Measurements from ENCODE around the gene SLC41A1. TPM values are rescaled to one million over a fixed set of nuclear protein-coding genes. Genes with fewer than 3 reads are reported as not detected.
"Not testable (repeated sequence)": the region's sequence is repeated elsewhere in the genome, so short reads cannot be mapped to it uniquely, and the experiment has no call there.

Gene SLC41A1
- total and polyA plus RNA-seq, 2 experiments from 2014 or later: 11.8 to 30.0 TPM

GRCh38 chr1:205826016-205826806, 13.2 kb upstream of the SLC41A1 start (continued):
- TF ChIP-seq CTCF (conservative IDR thresholded peaks at IDR 0.05; ENCODE audit: low read depth in 2 of 2): no peak
- TF ChIP-seq EZH2 (IDR thresholded peaks at IDR 0.05; ENCODE audit: low read depth, unreplicated experiment): no peak
- TF ChIP-seq ETS1 (IDR thresholded peaks at IDR 0.05): no peak

GRCh38 chr1:205824180-205824579, 11.2 kb upstream of the SLC41A1 start:
- Mint-ChIP-seq H3K9me3 (no peaks in the 10 kb centered on the region), H3K4me3 (no peak overlapping the region), H3K27ac (no peak overlapping the region), H3K4me1 (peaks cover 20% of the 10 kb centered on the region), H3K36me3 (ENCODE audit: low read depth) (no peaks in the 10 kb centered on the region), H3K27me3 (ENCODE audit: insufficient read depth, low read depth, poor library complexity) (no peaks in the 10 kb centered on the region)
- 0 out of 2 replicates have a peak, but pooled peaks cover 2% of the 10 kb centered on the region for H3K9me2 ChIP-seq (ENCODE audit: insufficient read depth)
- H4K20me1 ChIP-seq (replicated peaks; ENCODE audit: insufficient read depth): no peaks in the 10 kb centered on the region
- DNase-seq (ENCODE audit: low spot score): no peak
- H3K4me2 ChIP-seq: no peak overlapping the region
- TF ChIP-seq ZNF331 (CRISPR knock-in tag; IDR thresholded peaks at IDR 0.05; ENCODE audit: low read depth): no peak
- TF ChIP-seq CTCF (conservative IDR thresholded peaks at IDR 0.05; ENCODE audit: low read depth in 2 of 2): 0 out of 4 replicates have a peak, but pooled peaks of 1 of the 2 experiments have one; percentile 4
- ATAC-seq: no peak
- no peaks in the 10 kb centered on the region for H3K36me3 ChIP-seq (ENCODE audit: insufficient read depth)
- no peak overlapping the region for H3K4me3 ChIP-seq
- no peak overlapping the region for H3K27ac ChIP-seq (ENCODE audit: low read depth)
- H3K27me3 ChIP-seq (ENCODE audit: insufficient read depth): no peaks in the 10 kb centered on the region
- H2AFZ ChIP-seq: no peak overlapping the region
- H3F3A ChIP-seq (replicated peaks; ENCODE audit: low read depth): no peaks in the 10 kb centered on the region
- no peaks in the 10 kb centered on the region for H3K79me2 ChIP-seq (replicated peaks; ENCODE audit: insufficient read depth)
- no peaks in the 10 kb centered on the region for H3K4me1 ChIP-seq (ENCODE audit: insufficient read depth)

- not testable (repeated sequence) for H3K4me1 ChIP-seq (ENCODE audit: insufficient read depth); H3K4me3 ChIP-seq; H3K27ac Mint-ChIP-seq; H3K36me3 Mint-ChIP-seq (ENCODE audit: low read depth); H3K27me3 Mint-ChIP-seq (ENCODE audit: insufficient read depth, low read depth, poor library complexity); H3K9me2 ChIP-seq (ENCODE audit: insufficient read depth); H3K36me3 ChIP-seq (ENCODE audit: insufficient read depth); H3K27ac ChIP-seq (ENCODE audit: low read depth); ATAC-seq; H2AFZ ChIP-seq; H3K4me2 ChIP-seq; DNase-seq (ENCODE audit: low spot score); H3K79me2 ChIP-seq (replicated peaks; ENCODE audit: insufficient read depth); H3F3A ChIP-seq (replicated peaks; ENCODE audit: low read depth); H3K27me3 ChIP-seq (ENCODE audit: insufficient read depth); H4K20me1 ChIP-seq (replicated peaks; ENCODE audit: insufficient read depth); H3K4me3 Mint-ChIP-seq; H3K9me3 Mint-ChIP-seq
- peaks cover 20% of the 10 kb centered on the region for H3K4me1 Mint-ChIP-seq
These were observed 10.3 kb upstream of the SLC41A1 start for GRCh38 chr1:205823260-205823659.
